Lower leg skin (tissue), 3 donors: ENCODE results near the gene SCLY.

Experiments
- POLR2A ChIP-seq, 2 donors: fragments of 450-650 bp; IDR thresholded peaks; one replicate each; pipeline ENCODE4 v1.6.1; 2016 to 2017; ENCODE audit warnings: antibody characterized with exemption in 2 of 2, mild to moderate bottlenecking in 1 of 2, moderate library complexity in 1 of 2
- TF ChIP-seq, protein P1 (sequence below), 3 donors: fragments of 450-650 bp; IDR thresholded peaks; one replicate each; pipeline ENCODE4 v1.5.1; 2016; ENCODE audit warnings: antibody characterized with exemption in 3 of 3, mild to moderate bottlenecking in 3 of 3, moderate library complexity in 2 of 3

DNA sequence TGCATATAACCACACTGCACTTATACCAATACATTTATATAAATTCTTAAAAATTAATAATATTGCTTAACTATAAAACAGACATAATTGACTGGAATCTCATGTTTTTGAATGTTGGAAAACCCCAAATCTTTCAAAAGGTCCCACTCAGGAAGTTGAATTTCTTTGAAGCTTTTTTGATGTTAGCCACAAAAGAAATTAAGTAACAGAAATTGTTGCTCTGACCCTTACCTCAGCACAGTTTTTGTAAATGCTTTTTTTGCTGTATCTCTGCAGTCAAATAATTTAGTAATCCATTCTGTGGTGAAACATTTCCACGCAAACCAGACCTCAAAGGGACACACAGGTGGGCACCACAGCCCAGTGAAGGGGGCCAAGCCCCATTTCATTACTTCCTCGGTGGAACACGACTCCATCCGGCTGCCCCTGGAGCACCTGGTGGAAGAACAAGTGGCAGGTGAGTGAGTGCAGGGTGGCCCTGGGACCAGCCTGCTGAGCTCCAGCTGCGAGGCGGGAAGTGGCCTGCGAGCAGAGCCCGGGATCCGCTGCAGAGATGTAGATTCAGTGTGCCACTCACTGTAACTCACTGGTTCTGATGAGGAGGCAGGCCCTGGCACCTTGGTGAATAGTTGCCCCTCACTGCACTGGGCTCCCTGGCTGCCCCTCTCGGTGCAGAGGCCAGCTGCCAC lies 8.4 kb downstream of the SCLY start:
- TF ChIP-seq, protein P1, sequence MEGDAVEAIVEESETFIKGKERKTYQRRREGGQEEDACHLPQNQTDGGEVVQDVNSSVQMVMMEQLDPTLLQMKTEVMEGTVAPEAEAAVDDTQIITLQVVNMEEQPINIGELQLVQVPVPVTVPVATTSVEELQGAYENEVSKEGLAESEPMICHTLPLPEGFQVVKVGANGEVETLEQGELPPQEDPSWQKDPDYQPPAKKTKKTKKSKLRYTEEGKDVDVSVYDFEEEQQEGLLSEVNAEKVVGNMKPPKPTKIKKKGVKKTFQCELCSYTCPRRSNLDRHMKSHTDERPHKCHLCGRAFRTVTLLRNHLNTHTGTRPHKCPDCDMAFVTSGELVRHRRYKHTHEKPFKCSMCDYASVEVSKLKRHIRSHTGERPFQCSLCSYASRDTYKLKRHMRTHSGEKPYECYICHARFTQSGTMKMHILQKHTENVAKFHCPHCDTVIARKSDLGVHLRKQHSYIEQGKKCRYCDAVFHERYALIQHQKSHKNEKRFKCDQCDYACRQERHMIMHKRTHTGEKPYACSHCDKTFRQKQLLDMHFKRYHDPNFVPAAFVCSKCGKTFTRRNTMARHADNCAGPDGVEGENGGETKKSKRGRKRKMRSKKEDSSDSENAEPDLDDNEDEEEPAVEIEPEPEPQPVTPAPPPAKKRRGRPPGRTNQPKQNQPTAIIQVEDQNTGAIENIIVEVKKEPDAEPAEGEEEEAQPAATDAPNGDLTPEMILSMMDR (IDR thresholded peaks at IDR 0.05): no peak
- TF ChIP-seq POLR2A (IDR thresholded peaks at IDR 0.05): no peak
